Measurements from ENCODE around the gene NKX3-2.

DNA sequence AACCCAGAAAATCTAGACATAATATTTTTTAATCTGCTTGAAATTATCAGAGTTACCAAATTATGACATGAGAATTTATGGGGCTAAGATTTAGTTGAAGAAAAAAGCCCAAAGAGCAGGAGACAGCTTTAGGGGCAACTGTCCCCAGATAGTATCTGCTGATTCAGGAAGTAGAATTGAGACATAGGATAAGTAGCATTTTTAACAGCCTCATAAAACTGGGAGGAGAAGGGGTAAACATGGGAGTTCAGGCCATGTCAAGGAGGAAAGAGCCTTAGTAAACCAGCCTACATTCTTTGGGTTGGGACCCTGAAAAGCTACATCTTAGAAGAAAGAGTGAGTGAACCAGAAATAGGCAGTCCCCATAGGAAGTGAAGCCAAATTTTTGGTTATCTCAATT is 50.5 kb downstream of the NKX3-2 start:
- no peak for TF ChIP-seq EZH2phosphoT487 (IDR thresholded peaks at IDR 0.05; ENCODE audit: borderline replicate concordance, low read depth, low read length)
- TF ChIP-seq, protein P1, sequence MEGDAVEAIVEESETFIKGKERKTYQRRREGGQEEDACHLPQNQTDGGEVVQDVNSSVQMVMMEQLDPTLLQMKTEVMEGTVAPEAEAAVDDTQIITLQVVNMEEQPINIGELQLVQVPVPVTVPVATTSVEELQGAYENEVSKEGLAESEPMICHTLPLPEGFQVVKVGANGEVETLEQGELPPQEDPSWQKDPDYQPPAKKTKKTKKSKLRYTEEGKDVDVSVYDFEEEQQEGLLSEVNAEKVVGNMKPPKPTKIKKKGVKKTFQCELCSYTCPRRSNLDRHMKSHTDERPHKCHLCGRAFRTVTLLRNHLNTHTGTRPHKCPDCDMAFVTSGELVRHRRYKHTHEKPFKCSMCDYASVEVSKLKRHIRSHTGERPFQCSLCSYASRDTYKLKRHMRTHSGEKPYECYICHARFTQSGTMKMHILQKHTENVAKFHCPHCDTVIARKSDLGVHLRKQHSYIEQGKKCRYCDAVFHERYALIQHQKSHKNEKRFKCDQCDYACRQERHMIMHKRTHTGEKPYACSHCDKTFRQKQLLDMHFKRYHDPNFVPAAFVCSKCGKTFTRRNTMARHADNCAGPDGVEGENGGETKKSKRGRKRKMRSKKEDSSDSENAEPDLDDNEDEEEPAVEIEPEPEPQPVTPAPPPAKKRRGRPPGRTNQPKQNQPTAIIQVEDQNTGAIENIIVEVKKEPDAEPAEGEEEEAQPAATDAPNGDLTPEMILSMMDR (conservative IDR thresholded peaks at IDR 0.05; ENCODE audit: low read length) = no peak
